OCI-LY3 (cell line): Measurements from ENCODE around the gene BACE2.

Experiments
- CTCF ChIP-seq: fragments of 200-600, 300-600 bp; sonication (generic); IDR thresholded peaks from 2 replicates; pipeline ENCODE4 v1.5.1; 2014; ENCODE audit warnings: antibody characterized with exemption, low read length, low read depth
- EZH2phosphoT487 ChIP-seq: fragments of 200-600 bp; shearing (Covaris generic); IDR thresholded peaks from 2 replicates; pipeline ENCODE4 v1.6.1; 2018; ENCODE audit warnings: antibody characterized with exemption, mixed run types, low read depth

GRCh38 chr21:41317458-41317857, 149.5 kb downstream of the BACE2 start:
- no peak for TF ChIP-seq CTCF
- TF ChIP-seq EZH2phosphoT487, result no peak
